ENCODE measurements around the gene GSS. TPM values are rescaled to one million over a fixed set of nuclear protein-coding genes. Genes with fewer than 3 reads are reported as not detected.

The GSS gene
- total and polyA plus RNA-seq, 2 of the 8 experiments (the other 6 are each of a cell fraction or from before 2014, with no cell fraction given) = 34.6 to 43.2 TPM

GRCh38 chr20:34987288-34988190, 31.9 kb upstream of the GSS start:
- H3K4ac ChIP-seq (replicated peaks; ENCODE audit: insufficient read length, low read depth, low read length) = no peak overlapping the region
- FAIRE-seq = no peak
- 86% methylated on average over 15 of the region's 15 CpGs; no CpG with 5 or more reads in 1 of the 2 experiments for WGBS, 2 experiments (ENCODE audit: extremely low coverage in 1 of 2, insufficient coverage in 1 of 2, insufficient read length in 1 of 2, insufficient replicate concordance in 2 of 2, low coverage in 1 of 2, low lambda C conversion rate in 2 of 2, missing lambda C conversion rate in 1 of 2)

More at GRCh38 chr20:34987288-34988190, 31.9 kb upstream of the GSS start:
- no peak for TF ChIP-seq KDM4A (IDR thresholded peaks at IDR 0.05; ENCODE audit: low read depth, low read length, severe bottlenecking)
- 0 out of 2 replicates have a peak, but pooled peaks have one; percentile 2 for TF ChIP-seq RXRA (IDR thresholded peaks at IDR 0.05; ENCODE audit: insufficient read depth, low read depth, low read length)
- TF ChIP-seq, protein P1, sequence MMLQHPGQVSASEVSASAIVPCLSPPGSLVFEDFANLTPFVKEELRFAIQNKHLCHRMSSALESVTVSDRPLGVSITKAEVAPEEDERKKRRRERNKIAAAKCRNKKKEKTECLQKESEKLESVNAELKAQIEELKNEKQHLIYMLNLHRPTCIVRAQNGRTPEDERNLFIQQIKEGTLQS (IDR thresholded peaks at IDR 0.05; ENCODE audit: insufficient read depth, low read depth, low read length) = no peak
- no peak for TF ChIP-seq SAP30 (IDR thresholded peaks at IDR 0.05; ENCODE audit: insufficient read depth, insufficient replicate concordance, low read length)
- TF ChIP-seq KDM1A (IDR thresholded peaks at IDR 0.05; ENCODE audit: borderline replicate concordance, low read length) = no peak
- TF ChIP-seq POU5F1 (IDR thresholded peaks at IDR 0.05; ENCODE audit: low read depth, low read length) = no peak
- TF ChIP-seq GABPA (IDR thresholded peaks at IDR 0.05; ENCODE audit: borderline replicate concordance, insufficient read depth, low read length) = no peak
- ChIA-PET POLR2A (ENCODE audit: partially characterized antibody) (interaction anchor here (0.6 to 1.6 kb wide), 7 partner anchors 10 to 265 kb away, joined by 3 to 4 read pairs (median 3); partner anchors contain the start of genes GSS and MYH7B), CTCF (ENCODE audit: partially characterized antibody) (interaction anchor here (0.9 to 1.7 kb wide), 6 partner anchors 12 to 218 kb away, joined by 3 to 5 read pairs (median 3); partner anchors contain the start of gene GGT7)
- Histone ChIP-seq H4K8ac (ENCODE audit: extremely low read depth, insufficient read depth, low read length) (no peak overlapping the region), H2BK12ac (ENCODE audit: low read depth, low read length) (no peak overlapping the region), H3K27me3 (replicated peaks in 1 of 4; ENCODE audit: control insufficient read depth in 3 of 4, extremely low read depth in 1 of 4, insufficient read depth in 3 of 4, low read length in 3 of 4) (peaks cover 0 to 13% (median 7%) of the 10 kb centered on the region in 4 experiments; a peak in 3 of 7 replicates), H3K23ac (ENCODE audit: insufficient read length) (no peak overlapping the region), H3K18ac (ENCODE audit: extremely low read depth, low read length) (no peak overlapping the region), H3K4me2 (ENCODE audit: insufficient read depth in 1 of 2, low read depth in 2 of 2, low read length in 2 of 2) (no peak overlapping the region), H3K14ac (ENCODE audit: insufficient read length) (no peak overlapping the region), H3K27ac (ENCODE audit: low read depth, low read length) (no peak overlapping the region), H2BK5ac (ENCODE audit: low read depth, low read length) (no peak overlapping the region), H2BK20ac (ENCODE audit: low read length) (no peak overlapping the region; the same call in 1 of the 2 replicates), H3K4me3 (ENCODE audit: extremely low read depth in 1 of 4, insufficient read depth in 2 of 4, low read depth in 3 of 4, low read length in 4 of 4) (no peak overlapping the region), H4K20me1 (replicated peaks in 1 of 2; ENCODE audit: control insufficient read depth in 1 of 2, insufficient read depth in 2 of 2, low read length in 2 of 2) (peaks cover 0 to 4% of the 10 kb centered on the region in 2 experiments), H2AK5ac (ENCODE audit: low read depth, low read length) (no peak overlapping the region), H2BK15ac (ENCODE audit: low read length) (0 out of 2 replicates have a peak overlapping the region, but pooled peaks have one; percentile 31), H4K5ac (ENCODE audit: insufficient read length, low read depth, low read length) (no peak overlapping the region), H3K4me1 (replicated peaks in 1 of 4; ENCODE audit: control insufficient read depth in 3 of 4, insufficient read depth in 4 of 4, low read length in 3 of 4) (peaks cover 0 to 27% (median 19%) of the 10 kb centered on the region in 4 experiments; a peak in 6 of 7 replicates), H3K23me2 (ENCODE audit: low read depth, low read length) (peaks cover 4% of the 10 kb centered on the region; the same call in 1 of the 2 replicates), H2BK120ac (replicated peaks; ENCODE audit: low read depth, low read length) (no peak overlapping the region), H3K9ac (replicated peaks in 1 of 4; ENCODE audit: extremely low read depth in 1 of 4, low read depth in 3 of 4, low read length in 3 of 4) (no peak overlapping the region), H3K79me1 (ENCODE audit: low read depth, low read length) (no peaks in the 10 kb centered on the region), H4K91ac (replicated peaks; ENCODE audit: insufficient read length, low read length) (no peak overlapping the region), H3K79me2 (ENCODE audit: control insufficient read depth in 1 of 2, insufficient read depth in 2 of 2, low read length in 2 of 2) (no peaks in the 10 kb centered on the region), H2AFZ (ENCODE audit: low read length) (no peak overlapping the region), H3K9me3 (ENCODE audit: insufficient read depth in 2 of 2, low read depth in 1 of 2, low read length in 1 of 2) (no peaks in the 10 kb centered on the region), H3K56ac (replicated peaks; ENCODE audit: insufficient read length, low read depth, low read length) (no peak overlapping the region), H3K36me3 (ENCODE audit: control insufficient read depth in 2 of 4, insufficient read depth in 4 of 4, low read length in 3 of 4) (no peaks in the 10 kb centered on the region)
- DNase-seq (ENCODE audit: low read depth in 1 of 2, low spot score in 2 of 2) = no peak

Data from H1 (cell line).